HG03521 (cell line): ENCODE measurements around the gene PLAAT2.

ENCODE experiments used
- ATAC-seq: cut with Tn5 transposase; IDR thresholded peaks from one replicate; pipeline ENCODE4 v1.9.1; 2021; ENCODE audit warnings: mild to moderate bottlenecking, moderate library complexity; ENCODE audit not compliant: unreplicated experiment

Gene PLAAT2

GRCh38 chr11:63523151-63523550, 40.0 kb downstream of the PLAAT2 start:
- no peak for ATAC-seq

GRCh38 chr11:63521896-63522295, 41.3 kb downstream of the PLAAT2 start:
- no peak for ATAC-seq

- ATAC-seq, result no peak
These were observed 42.5 kb downstream of the PLAAT2 start for GRCh38 chr11:63520606-63521170.

GRCh38 chr11:63518548-63518947, 44.6 kb downstream of the PLAAT2 start:
- ATAC-seq, result no peak

- ATAC-seq, result no peak
These were observed 46.0 kb downstream of the PLAAT2 start for GRCh38 chr11:63517156-63517555.

GRCh38 chr11:63516109-63516508, 47.1 kb downstream of the PLAAT2 start:
- ATAC-seq, result no peak

GRCh38 chr11:63512816-63513215, 50.4 kb downstream of the PLAAT2 start:
- ATAC-seq, result no peak

- ATAC-seq, result no peak
These were observed 52.0 kb downstream of the PLAAT2 start for GRCh38 chr11:63511048-63511748.

GRCh38 chr11:63510360-63511047, 52.7 kb downstream of the PLAAT2 start:
- no peak for ATAC-seq

GRCh38 chr11:63508745-63509144, 54.4 kb downstream of the PLAAT2 start:
- ATAC-seq, result no peak

GRCh38 chr11:63508009-63508408, 55.2 kb downstream of the PLAAT2 start:
- ATAC-seq, result no peak

- ATAC-seq, result no peak
These were observed 55.7 kb downstream of the PLAAT2 start for GRCh38 chr11:63507511-63507910.

- ATAC-seq, result no peak
These were observed 56.3 kb downstream of the PLAAT2 start for GRCh38 chr11:63506876-63507275.

- ATAC-seq, result no peak
These were observed 57.2 kb downstream of the PLAAT2 start, which contains the start of gene LGALS12 for GRCh38 chr11:63505857-63506528. Gene LGALS12, plus strand, starts transcription at chr11:63506084. Its CDS starts 375 bp downstream, at chr11:63506459.

- ATAC-seq, result no peak
These were observed 58.1 kb downstream of the PLAAT2 start for GRCh38 chr11:63504933-63505586.

- no peak for ATAC-seq
These were observed 59.1 kb downstream of the PLAAT2 start for GRCh38 chr11:63504054-63504453.

- ATAC-seq, result no peak
These were observed 59.7 kb downstream of the PLAAT2 start for GRCh38 chr11:63503492-63503891.
